ENCODE results near the gene SRGAP1.
A peak's percentile ranks its signal among the peaks of the same experiment; 100 is the strongest.
"Not testable (repeated sequence)": the region's sequence is repeated elsewhere in the genome, so short reads cannot be mapped to it uniquely, and the experiment has no call there.

The SRGAP1 gene

DNA sequence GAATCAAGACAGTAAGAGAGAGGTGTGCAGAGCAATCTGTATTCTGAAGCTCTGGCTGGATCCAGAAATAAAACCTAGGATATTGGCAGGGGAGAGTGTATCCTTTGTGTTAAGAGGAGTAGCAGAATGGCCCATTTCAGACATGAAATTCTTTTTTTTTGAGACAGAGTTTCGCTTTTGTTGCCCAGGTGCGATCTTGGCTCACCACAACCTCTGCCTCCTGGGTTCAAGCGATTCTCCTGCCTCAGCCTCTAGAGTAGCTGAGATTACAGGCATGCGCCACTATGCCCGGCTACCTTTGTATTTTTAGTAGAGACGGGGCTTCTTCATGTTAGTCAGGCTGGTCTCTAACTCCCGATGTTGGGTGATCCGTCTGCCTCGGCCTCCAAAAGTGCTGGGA, 6.1 kb upstream of the SRGAP1 start:
- DNase-seq (ENCODE audit: low read depth): no peak

DNA sequence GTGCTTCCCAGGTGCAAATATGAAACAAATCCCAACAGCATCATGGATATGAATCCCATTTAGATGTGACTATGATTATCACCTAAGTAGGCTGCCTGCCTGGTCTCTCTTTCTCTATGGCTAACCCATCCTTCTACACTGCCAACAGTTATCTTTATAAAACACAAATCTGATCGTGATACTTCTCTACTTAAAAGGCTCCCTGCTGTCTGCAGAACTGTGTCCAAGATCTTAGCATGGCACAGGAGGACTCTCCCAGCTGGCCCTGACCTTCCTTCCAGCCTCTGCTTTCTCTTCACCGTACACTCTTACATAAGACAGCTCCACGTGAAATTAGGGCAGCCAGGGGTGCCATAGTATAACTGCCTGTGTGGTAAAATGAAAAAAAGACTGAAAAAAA, 3.5 kb upstream of the SRGAP1 start:
- no peak for DNase-seq (ENCODE audit: low read depth)

DNA sequence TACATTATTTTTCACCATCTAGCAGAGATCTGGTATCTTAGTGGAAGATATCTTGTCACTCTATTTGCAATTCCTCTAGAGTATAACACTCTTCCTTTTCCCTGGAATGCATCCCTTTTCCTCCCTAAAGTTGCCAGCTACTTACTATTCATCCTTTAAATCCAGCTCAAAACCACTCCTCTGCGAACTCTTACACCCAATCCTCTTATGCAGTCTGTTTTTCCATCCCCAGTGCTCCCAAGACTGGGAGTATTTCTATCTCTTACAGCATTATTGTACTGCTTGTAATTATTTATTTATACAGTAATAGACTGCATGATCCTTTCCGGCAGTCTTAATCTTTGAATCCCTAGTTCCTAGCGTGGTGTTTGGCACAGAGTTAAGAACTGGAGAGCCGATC, 2.9 kb upstream of the SRGAP1 start:
- no peak for DNase-seq (ENCODE audit: low read depth)

DNA sequence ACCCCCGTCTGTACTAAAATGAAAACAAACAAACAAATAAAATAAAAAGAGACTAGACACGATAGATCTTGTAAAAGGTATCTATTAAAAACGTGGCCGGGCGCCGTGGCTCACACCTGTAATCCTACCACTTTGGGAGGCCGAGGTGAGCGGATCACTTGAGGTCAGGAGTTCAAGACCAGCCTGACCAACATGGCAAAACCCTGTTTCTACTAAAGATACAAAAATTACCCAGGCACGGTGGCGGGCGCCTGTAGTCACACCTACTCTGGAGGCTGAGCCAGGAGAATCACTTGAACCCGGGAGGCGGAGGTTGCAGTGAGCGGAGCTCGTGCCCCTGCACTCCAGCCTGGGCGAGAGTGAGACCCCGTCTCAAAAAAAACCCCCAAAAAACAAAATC, 1.8 kb upstream of the SRGAP1 start:
- not testable (repeated sequence) for DNase-seq (ENCODE audit: low read depth)

DNA sequence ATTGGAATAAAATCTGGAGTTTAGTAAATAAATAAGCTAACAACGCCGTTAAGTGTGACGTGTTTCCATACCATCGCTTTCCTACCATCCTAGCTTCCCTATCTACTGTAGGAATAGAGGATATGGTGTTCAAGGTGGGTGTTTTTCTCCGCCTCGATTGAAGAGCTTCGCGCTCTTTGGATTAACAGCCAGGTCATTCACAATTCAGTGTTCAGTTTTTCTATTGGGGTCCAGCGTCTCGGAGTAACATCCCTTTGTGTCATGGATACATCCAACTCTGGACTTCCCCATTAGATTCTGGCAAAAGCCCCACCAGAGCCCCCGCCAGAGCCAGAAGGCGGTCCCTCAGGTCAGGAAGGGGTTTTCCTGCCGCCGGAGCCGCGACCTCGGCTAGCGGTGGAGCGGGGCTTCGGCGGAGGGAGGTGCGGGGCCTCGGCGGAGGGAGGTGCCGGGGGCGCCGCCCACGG, 1.2 kb upstream of the SRGAP1 start:
- peak; percentile 19 for DNase-seq (ENCODE audit: low read depth)

DNA sequence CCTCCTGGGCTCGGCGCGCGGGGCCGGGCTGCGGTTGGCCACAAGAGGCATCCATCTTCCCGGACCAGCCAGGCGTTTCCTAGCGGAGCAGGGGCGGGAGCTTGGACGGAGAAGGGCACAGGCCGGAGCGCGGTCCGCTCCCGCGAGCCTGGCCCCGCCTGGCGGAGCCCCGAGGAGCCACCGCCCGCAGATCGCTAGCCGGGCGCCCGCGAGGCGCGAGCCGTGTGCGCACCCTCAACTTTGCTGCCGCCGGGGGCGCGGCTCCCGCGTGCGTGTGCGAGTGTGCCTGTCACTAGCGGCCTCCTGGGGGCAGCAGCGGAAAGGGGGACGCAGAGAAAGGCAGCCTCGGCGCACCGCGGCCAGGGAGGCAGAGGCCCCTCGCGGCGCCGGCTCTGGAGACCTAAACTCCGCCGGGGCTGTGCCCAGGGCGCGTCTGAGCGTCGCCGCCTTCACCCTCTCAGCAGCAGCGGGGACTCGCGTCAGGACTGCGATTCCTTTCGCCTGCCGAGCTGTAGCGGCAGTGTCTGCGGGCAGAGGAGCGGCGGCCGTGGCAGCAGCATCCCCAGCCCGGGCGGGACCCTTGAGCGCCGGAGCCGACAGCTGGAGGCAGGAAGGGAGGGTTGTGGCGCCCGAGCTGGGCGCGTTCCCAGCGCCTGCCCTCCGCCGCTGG, 644 bp upstream of the SRGAP1 start:
- DNase-seq (ENCODE audit: low read depth): peak; percentile 64

DNA sequence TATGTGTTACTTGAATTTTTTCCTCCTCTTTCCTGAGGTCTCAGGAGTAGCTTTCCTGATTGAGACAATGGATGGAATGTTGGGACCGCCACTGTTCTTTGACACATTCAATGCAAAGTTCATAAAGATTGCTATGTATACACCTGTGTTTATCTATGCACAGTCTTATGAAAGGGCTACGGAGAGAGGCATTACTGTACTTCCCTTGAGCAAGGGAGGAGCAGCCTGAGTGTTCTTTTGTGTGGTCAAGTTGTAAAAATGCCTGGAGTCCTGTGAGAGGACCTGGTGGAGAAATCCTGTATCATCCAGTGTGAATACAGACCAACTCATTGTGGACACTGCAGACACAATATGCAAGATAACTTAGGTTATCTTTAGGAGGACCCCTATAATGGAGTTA, 1.2 kb downstream of the SRGAP1 start:
- no peak for DNase-seq (ENCODE audit: low read depth)

DNA sequence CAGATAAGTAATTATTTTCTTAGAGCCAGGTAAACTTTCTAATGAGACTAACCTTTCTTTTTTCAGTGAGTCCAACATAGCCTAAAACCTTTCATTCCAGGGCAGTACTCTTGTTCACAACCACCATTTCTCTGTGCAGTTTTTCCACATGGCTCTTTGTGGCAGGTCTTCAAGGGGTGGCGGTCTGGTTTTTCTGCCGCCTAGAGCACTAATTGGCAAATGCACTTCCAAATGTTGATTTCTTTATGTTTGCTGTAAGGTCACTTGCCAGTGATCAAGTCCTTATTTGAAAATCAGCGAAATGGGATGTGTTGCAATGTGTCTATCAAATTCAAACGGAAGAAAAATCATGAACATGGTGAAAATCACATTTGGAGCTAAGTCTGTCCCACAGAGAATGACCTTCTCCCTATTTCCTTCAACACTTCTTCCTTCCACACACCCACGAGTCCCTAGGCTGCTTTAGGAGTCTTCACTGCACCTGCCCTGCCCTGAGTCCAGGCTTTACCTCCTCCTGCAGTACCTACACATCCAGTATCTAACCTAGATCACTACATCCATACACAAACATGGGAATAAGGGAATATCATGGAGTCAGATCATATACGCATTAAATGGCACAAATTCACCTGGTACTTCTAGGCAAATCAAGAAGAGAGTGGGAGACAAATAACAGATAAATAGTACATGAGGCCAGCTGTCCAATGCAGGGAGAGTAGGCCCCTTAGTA, 1.9 kb downstream of the SRGAP1 start:
- no peak for DNase-seq (ENCODE audit: low read depth)

DNA sequence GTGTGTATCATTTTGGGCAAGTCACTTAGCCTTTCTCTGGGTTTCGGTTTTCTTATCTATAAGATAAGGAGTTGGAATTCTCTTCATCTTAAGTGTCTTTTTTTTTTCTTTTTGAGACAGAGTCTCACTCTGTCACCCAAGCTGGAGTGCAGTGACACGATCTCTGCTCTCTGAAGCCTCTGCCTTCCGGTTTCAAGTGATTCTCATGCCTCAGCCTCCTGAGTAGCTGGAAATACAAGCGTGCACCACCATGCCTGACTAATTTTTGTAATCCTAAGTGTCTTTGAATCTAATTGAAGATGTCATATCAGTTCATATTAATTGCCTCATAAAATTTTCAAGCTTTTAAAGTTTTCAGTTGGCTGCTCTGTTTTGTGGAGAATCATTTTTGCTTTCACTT, 4.0 kb downstream of the SRGAP1 start:
- no peak for DNase-seq (ENCODE audit: low read depth)

DNA sequence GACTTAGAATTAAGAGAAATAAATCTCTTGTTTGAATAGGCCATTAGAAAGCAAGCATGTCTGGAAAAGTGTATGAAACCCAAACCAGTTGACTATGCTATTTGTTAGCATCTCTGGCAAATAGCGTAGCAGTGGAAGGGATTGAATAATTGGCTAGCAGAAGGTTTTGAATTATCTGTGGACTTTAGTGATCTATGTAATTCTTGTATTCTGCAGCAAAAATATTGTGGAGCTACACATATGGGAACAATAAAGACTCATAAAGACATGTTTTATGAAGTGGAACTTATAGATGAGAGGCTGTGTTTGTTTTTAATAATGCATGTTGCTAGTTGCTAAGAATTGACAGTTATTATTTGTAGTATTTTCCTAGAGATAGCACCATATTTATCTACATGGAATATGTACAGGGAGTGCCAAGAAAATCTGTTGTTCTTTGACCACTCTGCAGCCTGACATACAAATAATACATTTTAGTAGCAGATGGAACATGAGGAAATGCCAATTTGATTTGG, 4.7 kb downstream of the SRGAP1 start:
- no peak for DNase-seq (ENCODE audit: low read depth)

DNA sequence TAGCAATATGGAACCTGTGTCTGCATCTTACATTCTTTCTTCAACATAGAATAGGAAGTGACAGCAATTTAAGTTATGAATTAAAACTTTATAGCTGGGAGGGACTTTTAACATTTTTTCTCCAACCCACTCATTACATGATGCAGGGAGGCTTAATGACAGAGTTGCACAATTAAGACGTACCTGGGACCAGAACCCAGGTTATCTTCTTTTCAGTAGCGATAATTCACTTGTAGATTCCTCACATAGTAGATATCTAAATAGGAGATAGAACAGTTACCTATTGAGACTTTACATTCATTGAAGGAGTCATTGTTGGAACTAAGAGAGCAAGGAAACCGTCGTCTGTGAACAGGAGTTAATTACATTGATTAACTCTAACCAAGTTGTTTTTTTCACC, 5.1 kb downstream of the SRGAP1 start:
- DNase-seq (ENCODE audit: low read depth): no peak

DNA sequence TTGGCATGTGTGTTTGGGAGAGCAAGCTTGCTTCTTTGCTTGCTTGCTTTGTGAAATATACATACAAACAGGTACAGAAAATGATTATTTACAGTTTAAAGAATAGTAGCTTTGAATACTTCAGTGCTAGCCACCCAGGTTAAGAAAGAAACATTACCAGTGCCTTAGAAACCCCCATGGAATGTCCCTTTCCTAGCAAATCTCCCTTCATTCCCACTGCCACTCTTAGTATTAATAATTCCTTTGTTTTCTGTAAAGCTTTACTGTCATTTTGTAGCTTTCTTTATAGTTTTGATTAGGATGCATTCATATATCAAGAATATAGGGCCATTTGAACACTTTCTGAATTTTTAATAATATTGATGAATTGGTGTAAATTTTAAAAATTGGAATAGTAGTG, 9.5 kb downstream of the SRGAP1 start:
- DNase-seq (ENCODE audit: low read depth): no peak

DNA sequence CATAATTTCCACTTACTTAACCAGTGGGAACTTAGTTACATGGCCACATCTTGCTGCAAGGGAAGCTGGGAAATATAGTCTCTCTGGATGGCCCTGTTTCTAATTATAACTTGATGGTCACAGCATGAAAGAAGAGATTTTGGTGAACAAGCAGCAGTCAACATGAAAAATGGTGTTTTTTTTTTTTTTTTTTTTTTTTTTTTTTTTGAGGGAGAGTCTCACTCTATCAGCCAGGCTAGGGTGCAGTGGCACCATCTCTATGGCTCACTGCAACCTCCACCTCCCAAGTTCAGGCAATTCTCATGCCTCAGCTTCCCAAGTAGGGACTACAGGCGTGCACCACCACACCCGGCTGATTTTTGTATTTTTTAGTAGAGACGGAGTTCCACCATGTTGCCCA, 10.8 kb downstream of the SRGAP1 start:
- DNase-seq (ENCODE audit: low read depth): no peak

DNA sequence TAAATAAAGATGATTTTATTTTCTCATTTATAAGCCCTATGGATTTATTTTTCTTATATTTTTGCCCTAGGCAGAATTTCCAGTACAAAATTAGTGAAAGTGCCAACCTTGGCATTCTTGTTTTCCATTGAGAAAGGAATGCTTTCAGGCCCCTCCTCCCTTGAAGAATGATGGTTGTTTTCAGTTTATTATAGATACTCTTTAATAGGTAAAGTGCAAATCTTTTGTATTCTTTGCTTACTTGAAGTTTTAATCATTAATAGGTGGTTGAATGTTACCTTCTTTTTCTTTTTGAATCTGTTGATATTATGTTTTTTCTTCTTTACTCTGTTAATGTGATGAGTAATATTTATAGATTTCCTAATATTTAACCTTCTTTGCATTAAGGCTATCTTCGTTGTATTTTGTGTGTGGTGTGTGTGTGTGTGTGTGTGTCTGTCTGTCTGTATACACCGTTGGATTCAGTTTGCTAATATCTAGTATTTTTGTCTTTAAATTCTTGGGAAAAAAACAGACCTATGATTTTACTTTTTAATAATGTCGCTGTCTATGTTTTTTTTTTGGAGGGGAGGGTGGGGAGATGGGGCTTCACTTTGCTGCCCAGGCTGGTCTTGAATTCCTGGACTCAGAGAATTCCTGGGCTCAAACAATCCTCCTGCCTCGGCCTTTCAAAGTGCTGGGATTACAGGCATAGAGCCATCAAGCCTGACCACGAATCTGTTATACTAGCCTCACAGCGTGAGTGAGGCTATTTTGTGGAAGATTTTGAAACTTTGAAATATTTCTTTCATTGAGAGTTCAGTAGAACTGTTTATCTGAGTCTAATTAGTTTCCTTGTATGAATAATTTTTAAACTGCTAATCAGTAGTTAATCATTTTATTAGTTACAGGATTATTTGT, 13.5 kb downstream of the SRGAP1 start:
- DNase-seq (ENCODE audit: low read depth): no peak

DNA sequence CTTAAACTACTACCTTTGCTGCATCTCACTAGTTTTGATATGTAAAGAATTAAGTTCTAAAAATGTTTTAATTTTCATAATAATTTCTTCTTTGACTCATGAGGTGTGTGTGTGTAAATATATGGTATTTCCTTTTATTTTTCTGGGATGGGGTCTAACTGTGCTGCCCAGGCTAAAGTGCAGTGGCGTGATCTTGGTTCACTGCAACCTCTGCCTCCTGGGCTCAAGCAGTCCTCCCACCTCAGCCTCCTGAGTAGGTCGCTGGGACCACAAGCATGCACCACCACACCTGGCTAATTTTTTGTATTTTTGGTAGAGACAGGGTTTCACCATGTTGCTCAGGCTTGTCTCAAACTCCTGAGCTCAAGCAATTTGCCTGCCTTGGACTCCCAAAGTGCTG, 15.4 kb downstream of the SRGAP1 start:
- DNase-seq (ENCODE audit: low read depth): not testable (repeated sequence)

DNA sequence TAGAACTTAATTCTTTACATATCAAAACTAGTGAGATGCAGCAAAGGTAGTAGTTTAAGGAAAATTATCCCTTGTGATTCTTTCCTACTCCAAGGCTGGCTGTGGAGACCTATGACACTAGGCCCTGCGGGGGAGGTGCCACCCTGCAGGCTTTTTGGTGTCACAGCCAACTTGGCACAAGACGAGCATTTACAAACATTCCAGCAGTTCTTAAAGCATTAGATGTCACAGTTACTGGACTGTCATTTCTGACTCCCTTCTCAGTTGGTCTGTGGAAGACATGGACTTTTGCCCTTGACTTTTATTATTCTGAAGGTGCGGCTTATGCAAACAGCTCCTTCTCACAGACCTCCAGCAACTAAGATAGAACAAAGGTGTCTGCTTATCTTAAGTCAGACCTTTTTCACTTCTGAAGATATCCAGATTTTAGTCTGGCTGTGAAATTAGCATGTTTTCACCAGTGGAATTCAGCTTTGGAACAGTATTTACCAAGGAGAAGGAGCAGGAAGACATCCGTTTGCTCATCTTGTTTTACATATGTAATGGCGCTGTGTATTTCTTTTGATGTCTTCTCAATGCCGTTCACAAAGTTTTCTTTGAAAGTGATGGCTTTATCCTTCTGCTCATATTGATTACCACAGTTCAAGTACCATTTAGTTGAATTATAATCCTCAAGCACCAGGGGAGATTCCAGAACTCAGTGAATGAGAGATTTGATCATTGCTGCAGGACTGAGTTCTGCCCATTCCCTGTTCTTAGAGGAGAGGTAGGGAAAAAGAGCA, 17.9 kb downstream of the SRGAP1 start:
- DNase-seq (ENCODE audit: low read depth): no peak

DNA sequence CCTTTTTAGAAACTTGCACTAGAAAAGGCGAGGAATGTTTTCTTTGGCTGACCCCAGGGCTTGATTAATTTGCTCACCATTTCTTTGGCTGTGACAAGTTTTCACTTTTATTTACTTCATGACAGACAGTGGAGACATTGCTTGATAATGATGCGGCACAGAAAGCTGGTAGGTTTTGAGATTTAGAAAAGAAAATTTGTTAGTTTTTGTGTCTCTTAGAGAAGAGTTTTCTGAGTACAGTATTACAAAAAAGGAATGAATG, 18.4 kb downstream of the SRGAP1 start:
- DNase-seq (ENCODE audit: low read depth): no peak

DNA sequence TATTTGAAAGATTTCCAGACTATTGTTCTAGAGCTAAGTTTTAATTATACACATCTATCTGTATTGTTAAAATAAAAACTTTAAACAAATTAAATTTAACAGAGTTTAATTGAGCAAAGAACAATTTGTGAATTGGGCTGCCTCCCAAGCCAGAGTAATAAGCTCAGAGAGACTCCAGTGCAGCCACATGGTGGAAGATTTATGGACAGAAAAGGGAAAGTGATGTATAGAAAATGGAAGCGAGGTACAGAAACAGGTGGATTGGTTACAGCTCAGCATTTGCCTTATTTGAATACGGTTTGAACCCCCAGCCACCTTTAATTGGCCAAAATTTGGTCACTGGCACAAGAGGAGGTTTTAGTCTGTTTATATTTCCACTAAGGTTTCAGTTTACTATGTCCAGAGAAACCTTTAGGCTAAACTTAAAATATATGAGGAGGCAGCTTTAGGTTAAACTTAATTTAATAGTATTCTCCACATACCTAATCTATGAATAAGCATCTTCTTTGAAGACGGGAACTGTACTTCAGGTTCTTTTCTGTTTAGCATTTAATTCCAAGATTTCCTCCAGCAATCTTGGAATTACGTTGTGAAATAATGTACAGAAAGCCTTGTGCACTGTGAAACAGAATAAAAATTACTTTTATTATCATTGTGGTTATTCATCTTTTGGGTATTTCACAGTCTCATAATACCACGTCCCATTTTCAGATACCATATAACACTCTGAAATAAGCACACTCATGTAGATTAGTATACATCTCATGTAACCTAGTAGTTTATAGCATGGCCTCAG, 19.4 kb downstream of the SRGAP1 start:
- no peak for DNase-seq (ENCODE audit: low read depth)

DNA sequence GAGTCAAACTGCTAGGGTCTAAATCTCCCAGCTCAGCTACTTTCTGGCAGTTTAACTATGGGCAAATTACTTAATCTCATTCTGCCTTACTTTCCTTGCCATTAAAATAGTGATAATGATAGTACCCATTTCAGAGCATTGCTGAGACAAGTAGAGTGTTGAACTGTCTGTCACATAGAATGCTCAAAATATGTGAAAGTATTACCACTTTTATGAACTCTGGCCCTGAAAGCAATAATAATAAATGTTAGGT, 19.9 kb downstream of the SRGAP1 start:
- no peak for DNase-seq (ENCODE audit: low read depth)

DNA sequence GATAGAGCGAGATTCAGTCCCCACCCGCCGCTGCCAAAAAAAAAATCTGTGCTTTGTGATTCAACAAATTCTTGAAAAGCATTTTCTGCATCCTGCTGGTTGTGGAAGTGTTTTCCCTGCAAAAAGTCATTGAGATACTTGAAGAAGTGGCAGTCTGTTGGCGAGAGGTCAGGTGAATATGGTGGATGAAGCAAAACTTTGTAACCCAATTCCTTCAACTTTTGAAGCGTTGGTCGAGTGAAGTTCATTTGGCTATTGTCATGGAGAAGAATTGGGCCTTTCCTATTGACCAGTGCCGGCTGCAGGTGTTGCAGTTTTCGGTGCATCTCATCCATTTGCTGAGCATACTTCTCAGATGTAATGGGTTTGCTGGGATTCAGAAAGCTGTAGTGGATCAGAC, 20.9 kb downstream of the SRGAP1 start:
- DNase-seq (ENCODE audit: low read depth): no peak

DNA sequence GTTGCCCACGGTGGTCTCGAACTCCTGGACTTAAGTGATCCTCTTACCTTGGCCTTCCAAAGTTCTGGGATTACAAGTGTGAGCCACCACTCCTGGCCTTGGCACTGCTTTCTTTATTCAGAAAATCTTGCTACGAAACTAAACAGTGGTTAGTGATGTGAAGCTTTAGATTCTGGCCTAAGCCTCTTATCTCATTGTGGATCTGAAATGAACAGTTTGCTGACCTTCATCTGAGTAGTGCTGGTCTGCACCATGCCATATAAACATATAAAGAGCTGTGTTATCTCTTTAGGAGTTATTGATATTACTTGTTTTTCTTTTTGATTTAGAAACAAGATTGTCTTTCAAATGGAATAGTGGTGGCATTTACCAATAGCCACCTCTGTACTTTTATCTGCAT, 22.6 kb downstream of the SRGAP1 start:
- DNase-seq (ENCODE audit: low read depth): no peak

DNA sequence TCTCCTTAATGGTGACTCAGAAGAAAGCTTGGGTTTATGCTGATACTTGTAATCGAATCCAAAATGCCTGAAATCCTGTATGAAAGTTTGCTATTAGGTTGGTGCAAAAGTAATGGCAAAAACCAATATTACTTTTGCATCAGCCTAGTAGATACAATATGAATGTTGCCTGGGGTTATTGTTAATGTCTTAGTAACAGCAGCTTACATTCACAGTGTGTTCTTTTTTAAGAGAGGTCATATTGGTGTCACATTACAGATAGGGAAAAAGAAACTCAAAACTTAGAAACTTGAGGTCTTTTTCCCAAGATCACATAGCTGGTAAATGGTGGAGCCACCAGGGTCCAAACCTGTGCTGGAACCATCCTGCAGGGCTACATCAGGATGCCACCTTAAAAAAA, 25.2 kb downstream of the SRGAP1 start:
- no peak for DNase-seq (ENCODE audit: low read depth)
